RCC 7860 (cell line): ENCODE results near the gene SIRT6.
"Not testable (repeated sequence)": the region's sequence is repeated elsewhere in the genome, so short reads cannot be mapped to it uniquely, and the experiment has no call there.

Source experiments
- DNase-seq: peaks from one replicate; pipeline ENCODE4 v3.0.0-alpha.2; 2015; ENCODE audit warnings: low spot score
- FAIRE-seq: peaks from 2 replicates; lab custom pipeline; 2012; peaks lifted over from hg19 to GRCh38; lab: Jason Lieb, UNC

Gene SIRT6

DNA sequence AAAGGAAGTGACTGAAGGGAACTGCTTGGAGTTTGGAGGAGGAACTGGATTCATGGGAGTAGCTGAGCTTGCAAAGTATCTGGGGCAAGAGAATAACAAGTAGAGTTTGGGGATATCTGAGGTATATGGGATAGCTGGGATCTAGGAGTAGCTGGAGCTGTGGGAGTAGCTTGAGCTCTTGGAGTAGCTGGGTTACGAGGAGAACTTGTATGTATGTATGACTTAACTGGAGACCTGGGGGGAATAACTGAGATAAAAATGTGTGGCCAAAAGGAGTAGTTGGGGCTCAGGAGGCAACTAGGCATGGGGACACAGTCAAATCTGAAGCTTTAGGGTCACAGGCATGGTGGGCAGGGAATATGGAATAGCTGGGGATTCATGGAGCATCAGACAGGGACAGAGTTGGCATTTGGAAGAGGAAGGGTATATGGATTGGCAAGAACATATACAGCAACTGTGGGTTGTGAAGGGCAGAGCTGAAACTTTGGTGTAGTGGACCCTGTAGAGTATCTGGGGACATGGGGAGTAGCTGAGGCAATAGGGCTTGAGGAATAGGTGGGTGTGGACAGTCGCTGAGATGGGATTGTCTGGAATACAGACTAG, 18.7 kb upstream of the SIRT6 start:
- FAIRE-seq: no peak
- DNase-seq: no peak

DNA sequence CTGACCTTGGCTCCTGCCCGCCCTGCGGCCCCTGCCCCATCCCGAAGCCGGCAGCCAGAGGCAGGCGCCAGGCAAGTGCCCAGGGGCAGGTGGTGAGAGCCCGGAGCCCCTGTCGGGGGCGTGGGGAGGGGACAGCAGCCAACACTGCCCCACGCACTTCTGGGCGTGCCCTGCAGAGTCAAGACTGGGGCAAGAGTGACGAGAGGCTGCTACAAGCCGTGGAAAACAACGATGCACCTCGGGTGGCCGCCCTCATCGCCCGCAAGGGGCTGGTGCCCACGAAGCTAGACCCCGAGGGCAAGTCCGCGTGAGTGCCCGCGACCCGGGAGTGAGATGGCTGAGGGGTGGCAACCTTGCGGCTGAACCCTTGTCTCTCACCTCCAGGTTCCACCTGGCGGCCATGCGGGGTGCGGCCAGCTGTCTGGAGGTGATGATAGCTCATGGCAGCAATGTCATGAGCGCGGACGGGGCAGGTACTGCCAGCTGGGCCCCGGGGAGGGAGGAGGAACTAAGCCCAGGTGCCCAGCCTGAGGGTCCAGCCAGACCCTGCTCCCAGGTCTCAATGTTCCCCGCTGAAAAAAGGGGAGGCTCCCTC, 17.4 kb upstream of the SIRT6 start:
- FAIRE-seq (no peak), DNase-seq (no peak)

DNA sequence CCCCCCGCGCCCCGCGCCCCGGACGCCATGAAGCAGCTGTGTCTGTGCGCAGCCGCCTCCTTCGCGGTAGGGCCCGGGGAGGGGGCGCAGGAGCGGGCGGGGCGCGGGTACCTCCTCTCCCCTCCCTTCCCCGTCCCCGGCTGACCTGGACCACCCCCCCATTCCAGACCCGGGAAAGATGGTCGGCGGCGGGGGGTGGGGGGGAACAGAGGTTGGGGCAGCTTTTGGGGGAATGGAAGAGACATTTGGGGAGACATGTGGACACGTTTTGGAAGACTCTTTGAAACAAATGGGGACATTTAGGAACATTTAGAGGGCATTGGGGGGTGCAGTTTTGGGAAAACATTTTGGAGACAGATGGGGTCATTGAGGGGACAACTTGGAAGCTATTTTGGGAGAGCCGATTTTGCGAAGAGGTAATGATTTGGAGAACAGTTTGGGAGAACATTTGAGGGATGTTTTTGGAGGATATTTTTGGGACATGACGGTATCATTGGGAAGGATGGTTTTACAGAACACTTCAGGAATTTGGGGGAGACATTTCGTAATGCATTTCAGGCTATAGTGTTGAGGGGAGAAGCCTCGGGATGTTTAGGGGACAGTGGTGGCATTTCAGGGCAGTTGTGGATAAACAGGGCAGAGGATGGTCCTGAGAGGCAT, 16.2 kb upstream of the SIRT6 start:
- DNase-seq (no peak), FAIRE-seq (no peak)

DNA sequence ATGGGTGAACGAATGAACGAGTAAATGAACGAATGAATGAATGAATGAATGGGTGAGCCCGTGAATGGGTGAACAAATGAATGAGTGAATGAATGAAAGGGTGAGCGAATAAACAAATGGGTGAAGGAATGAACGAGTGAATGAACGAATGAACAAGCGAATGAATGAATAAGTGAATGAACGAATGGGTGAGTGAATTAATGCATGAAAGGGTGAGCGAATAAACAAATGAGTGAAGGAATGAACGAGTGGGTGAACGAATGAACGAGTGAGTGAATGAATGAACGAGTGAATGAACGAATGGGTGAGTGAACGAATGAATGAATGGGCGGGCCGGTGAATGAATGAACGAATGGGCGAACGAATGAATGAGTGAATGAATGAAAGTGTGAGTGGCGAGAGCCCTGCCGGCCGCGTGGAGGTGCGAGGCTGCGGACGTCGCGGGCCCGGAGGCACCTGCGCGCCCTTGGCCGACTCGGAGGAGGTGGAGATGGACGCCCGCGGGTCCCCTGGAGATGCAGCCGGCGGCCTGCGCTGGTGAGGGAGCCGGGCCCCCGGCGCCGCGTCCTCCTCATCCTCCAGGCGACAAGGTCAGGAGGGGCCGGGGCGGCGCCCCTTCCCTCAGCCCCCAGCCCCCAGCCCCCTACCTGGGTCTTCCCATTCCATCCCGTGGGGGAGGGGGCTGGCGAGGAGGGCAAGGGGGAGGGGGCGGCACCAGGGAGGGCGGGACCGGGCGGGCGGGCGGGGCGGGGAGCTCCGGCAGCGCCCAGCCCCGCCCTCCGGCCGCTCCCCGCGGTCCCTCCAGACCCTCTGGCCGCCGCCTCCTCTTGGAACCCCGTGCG, 15.5 kb upstream of the SIRT6 start:
- FAIRE-seq: no peak
- no peak for DNase-seq

DNA sequence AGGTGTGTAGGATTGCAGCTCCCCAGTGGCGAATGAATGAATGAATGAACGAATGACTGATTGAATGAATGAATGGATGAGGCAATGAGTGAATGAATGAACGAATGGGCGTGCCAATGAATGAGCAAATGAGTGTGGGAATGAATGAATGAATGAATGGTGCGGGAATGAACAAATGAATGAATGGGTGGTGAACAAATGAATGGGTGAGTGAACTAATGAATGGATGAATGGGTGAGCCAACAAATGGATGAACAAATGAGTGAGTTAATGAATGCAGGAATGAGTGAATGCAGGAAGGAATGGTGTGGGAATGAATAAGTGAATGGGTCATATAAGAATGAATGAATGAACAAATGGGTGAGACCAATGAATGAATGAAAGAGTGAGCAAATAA, 14.9 kb upstream of the SIRT6 start:
- DNase-seq (no peak), FAIRE-seq (no peak)

DNA sequence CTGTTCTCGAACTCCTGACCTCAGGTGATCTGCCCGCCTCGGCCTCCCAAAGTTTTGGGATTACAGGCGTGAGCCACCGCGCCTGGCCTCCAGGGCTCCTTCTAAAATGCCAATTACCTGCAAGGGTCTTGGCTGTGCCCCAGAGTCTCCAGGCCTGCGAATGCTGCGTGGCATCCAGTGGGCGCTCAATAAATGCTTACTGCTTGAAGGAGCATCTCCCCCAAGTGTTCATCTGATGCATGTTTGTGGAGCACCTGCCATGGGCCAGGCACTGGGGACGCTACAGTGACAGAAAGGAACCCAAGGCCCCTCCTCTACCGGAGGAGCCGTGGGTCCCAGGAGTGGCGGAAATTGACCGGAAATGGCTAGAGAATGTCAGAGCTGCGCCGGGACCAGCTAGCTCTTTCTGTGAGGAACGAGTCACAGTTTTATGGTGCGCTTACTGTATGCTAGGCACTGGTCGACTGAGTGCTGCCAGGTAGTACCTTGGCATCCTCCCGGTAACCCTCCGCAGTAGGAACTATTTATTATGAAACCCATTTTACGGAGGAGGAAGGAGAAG, 14.3 kb upstream of the SIRT6 start:
- DNase-seq (no peak), FAIRE-seq (no peak)

DNA sequence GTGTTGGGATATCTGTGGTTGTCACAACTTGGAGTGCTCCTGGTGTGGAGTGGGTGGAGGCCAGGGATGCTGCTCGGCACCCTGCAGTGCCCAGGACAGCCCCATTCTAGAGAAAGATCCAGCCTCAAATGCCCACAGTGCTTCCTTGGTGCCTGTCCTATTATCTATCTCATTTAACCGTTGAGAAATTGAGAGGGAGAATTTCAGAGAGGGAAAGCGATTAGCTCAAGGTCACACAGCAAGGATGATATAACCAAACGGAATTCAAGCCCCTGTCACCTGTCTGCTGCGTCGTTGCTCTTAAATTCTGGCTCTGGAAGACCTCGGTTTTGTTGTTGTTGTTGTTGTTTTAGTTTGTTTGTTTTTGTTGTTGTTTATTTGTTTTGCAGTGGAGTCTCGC, 13.6 kb upstream of the SIRT6 start:
- DNase-seq (no peak), FAIRE-seq (no peak)

DNA sequence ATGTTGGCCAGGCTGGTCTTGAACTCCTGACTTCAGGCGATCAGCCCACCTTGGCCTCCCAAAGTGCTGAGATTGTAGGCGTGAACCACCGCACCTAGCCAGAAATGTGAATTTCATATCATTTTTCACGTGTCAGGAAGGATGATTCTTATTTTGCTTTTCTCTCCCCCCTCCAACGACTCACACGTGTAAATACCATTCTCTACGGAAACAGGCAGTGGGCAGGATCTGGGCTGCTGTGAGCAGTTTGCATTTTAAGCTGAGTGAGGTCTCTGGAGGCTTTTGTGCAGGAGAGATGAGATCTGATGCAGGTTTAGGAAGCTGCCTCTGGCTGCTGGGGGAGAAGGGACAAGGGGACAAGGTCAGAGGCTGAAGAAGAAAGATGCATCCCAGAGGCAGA, 12.0 kb upstream of the SIRT6 start:
- no peak for DNase-seq
- no peak for FAIRE-seq

DNA sequence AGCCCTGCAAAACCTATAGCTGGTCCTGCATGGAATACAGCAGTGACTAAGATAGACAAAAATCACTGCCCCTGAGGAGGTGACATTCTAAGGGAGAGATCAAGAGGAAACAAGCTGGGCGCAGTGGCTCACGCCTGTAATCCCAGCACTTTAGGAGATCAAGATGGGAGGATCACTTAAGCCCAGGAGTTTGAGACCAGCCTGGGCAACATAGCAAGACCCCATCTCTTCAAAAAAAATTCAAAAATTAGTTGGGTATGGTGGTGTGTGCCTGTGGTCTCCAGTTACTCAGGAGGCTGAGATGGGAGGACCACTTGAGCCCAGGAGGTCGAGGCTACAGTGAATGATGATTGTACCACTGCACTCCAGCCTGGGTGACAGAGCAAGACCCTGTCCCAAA, 10.2 kb upstream of the SIRT6 start:
- DNase-seq, FAIRE-seq: not testable (repeated sequence)

DNA sequence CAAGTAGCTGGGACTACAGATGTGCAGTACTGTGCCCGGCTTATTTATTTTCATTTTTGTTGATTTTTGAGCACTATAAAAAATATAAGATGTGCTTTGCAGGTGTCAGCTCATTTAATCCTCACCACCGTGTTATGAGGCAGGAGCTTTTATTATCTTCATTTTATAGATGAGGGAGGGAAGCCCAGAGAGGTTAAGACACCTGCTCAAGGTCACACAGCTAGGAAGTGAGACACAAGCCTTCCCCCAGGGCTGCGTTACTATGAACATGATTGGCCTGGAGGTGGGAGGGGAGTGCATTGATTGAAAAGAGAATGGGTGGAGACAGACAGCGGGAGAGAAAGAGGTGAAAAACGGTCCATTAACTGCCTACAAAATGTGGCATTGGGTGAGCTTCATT, 7.3 kb upstream of the SIRT6 start:
- no peak for FAIRE-seq
- no peak for DNase-seq

DNA sequence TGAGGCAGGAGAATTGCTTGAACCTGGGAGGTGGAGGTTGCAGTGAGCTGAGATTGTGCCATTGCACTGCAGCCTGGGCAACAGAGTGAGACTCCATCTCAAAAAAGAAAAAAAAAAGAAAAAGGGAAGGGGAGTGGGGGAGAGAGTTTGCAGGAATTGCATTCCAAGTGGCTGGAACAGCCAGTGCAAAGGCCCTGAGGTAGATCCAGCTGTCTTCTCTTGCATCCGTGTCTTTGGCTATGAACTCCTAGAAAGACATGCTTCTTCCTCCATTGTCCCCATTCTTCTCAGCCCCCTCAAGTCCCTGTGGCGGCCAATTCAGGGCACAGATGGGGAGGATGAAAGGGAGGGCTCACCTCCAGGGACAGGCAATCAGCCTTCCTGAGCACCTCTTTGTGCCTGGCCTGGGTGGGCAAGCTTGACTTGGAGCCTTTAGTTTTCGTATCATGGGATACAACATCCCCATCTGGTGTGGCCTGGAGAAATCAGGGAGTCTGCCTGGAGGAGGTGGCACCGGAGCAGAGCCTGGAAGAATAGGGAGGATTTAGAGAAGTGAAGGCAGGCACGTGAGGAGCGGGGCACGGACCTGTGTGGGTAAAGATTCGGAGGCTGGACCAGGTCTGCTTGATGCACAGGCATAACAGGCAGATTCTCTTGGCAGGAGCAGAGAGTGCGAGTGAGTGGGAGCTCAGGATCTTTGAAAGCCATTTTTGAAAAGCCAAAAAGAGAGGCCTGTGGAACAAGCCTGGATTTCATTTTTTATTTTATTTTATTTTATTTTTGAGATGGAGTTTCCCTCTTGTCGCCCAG, 5.2 kb upstream of the SIRT6 start:
- no peak for FAIRE-seq
- DNase-seq: no peak

DNA sequence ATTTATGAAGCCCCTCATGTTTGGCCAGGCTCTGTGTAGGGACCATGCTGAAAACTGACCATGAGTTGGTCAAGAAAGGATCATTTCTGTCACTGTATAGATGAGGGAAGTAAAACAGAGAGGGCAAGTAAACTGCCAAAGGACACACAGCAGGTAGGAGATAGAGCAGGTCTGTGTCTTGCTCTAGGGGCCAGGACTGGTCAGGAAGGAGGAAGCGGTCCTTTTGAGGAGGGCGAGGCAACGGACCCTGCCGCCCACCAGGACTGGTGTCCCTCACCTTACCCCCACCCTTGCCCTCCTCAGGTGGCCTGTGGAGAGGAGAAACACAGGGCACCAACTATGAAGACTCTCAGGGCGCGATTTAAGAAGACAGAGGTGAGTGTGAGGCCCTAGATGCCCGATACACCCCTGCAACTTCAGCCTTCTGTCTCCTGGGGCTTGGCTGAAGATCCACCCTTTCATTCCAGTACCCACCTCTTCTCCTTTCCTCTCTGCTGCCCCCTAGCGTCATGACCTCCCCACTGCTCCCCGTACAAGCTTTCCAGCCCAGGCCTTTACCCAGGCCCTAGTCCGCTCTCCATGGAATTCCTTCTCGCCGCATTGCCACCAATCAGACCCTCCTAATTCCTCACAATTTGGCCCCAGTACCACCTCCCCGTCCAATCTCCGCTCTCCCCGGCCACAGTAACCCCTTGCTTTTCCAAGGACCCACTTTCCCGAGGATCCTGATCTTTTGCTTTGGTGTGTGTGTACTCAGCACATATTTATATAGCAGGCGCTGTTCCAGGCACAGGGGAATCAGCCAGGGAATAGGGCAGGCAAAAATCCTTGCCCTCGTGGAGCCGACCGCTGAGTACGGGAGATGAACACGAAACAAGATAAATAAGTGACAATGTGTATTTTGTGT, 4.0 kb upstream of the SIRT6 start:
- FAIRE-seq: no peak
- DNase-seq: peak; percentile 37

DNA sequence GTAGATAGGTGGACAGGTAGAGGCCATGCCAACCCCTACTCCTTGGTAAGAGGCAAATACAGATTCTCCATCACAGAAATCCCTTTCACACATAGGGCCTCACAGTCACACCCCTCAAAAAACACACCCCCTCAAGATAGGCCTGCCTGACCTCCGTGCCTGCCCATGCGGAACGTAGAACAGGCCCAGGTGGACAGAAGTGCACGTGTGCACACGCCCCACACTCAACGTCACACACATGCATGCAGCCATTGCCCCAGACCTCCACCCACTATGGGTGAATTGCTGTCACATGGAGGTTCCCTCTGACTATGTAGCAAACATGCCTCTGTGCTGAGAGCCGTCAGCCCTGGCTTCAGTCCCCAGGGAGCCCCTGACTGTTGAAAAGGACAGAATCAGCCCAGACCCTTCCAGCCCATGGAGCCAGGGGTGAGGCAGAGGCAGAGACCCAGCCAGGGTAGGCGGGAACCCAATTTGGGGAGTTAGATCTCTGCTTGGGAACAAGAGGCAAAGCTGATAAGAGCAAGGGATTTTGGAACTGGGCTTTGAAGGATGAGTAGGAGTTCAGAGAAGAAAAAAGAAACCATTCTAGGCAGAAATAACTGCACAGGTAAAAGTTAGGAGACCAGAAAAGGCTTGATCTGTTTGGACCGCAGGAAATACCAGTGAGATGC, 3.2 kb upstream of the SIRT6 start:
- DNase-seq: no peak
- FAIRE-seq: no peak

DNA sequence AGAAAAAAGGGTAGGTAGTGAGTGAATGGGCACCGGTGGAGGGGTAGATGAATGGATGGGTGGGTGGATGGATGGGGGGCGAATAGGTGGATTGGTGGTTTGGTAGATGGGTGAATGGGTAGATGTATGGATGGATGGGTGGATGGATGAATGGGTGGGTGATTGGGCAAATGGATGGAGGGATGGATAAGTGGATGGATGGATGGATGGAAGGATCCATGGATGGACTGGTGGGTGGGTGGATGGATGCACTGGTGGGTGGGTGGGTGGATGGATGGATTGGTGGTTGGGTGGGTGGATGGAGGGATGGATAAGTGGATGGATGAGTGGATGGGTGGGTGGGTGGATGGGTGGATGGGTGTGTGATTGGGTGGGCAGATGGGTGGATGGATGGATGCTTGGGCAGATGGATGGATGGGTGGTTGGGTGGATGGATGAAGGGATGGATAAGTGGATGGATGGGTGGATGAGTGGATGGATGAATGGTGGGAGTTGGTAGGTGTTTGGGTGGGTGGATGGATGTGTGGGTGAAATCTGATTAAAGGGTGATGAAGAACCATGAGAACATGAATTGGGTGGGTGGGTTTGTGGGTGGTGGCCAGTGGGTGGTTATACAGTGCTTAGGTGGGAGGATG, 2.5 kb upstream of the SIRT6 start:
- FAIRE-seq (no peak), DNase-seq (no peak)

DNA sequence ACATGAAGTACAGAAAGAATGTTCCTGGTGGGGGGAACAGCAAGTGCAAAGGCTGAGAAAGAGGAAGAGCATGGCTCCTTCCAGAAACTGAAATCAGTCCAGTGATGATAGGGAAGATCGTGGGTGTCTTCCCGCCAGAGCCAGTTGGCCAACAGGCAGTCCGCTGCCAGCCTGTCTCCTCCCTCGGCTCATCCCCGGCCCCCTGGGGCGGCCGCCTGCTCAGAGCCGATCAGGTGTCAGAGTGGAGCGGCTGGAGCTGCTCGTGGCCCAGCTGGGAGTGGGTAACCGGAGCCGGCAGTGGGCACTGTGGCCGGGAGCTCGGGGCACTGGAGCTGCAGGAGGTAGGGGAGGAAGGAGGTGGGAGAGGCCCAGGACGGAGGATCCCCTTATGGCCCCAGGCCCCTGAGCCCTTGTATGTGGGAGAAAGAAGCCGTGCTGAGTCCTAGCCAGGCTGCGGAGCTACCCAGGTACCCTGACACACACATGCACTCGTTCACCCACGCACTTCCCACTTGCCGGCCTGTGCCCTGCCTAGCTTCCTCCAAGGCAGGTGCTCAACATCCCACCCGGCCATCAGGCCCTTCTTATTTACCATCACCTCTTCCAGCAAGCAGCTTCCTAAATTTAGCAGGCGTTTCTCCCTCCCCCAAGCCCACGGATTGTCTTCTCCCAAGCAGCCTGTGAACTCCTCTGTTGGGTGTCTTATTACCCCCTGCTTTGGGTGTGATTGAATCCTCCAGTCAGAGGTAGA, 1.8 kb upstream of the SIRT6 start:
- no peak for DNase-seq
- FAIRE-seq: no peak

DNA sequence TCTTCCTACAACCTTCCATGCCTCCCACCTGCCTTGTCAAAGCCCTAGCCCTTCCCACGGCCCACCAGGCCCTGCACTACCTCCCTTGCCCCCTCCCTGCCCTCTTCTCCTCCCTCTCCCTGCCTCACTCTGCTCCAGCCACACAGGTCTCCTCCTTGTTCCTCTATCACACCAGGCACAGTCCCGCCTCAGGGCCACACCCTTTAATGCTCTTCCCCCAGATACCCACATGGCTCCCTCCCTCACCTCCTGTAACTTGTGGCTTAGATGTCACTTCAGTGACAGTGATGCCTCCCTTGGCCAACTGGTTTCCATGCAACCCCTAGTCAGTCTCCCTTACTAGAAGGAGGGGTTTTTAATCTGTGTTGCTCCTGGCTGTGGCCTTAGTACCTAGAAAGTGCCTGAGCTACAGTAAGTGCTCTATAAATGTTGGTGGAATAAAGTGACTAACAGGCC, 1.3 kb downstream of the SIRT6 start:
- no peak for FAIRE-seq
- no peak for DNase-seq

DNA sequence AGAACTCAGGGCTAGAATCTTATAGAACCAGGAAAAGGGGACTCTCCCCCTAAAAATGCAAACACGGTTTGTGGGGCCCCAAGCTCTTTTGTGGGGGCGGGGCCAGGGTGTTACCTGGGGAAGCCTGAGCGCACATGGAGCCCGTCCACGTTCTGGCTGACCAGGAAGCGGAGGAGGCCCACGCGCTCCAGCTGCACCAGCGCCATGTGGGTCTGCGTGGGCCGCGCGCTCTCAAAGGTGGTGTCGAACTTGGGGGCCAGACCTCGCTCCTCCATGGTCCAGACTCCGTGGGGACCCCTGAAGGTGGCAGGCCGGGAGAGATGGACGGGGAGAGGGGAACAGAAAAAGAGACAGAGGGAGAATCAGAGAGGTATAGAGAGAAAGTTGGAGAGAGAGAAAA, 3.4 kb downstream of the SIRT6 start:
- DNase-seq (no peak), FAIRE-seq (no peak)

DNA sequence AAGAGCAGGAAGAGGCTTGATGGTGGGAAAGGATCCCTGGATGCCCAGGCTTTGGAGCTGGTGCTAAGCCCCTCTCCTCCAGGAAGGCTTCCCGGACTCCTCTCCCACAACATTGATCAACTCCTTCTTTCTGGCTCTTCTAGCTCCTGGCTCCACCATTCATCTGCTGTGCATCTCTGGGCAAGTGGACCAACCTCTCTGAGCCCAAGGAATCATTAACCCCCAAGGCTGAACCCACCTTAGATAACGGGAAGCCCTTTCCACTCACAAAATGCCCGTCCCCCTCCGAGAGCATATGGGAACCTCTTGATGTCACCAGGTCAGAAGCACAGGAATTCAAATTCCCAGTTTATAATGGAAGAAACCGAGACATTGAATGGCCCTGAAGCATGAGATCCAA, 5.2 kb downstream of the SIRT6 start:
- FAIRE-seq: no peak
- DNase-seq: no peak
